ENCODE data around the gene GNAI3. TPM values are rescaled to one million over a fixed set of nuclear protein-coding genes. Genes with fewer than 3 reads are reported as not detected.
A peak's percentile ranks its signal among the peaks of the same experiment; 100 is the strongest.

Gene GNAI3
- total and polyA plus RNA-seq, 9 donors: 6.9 to 10.0 (median 7.4) TPM

- Histone ChIP-seq H3K9me3 (replicated peaks; ENCODE audit: control insufficient read depth, low read depth, low read length) (no peaks in the 10 kb centered on the region), H3K27me3 (ENCODE audit: control insufficient read depth, insufficient read depth, low read length) (no peaks in the 10 kb centered on the region), H3K27ac (ENCODE audit: low read length) (no peak overlapping the region), H3K4me1 (ENCODE audit: control insufficient read depth, insufficient read depth, low read length) (no peaks in the 10 kb centered on the region), H3K36me3 (ENCODE audit: control insufficient read depth, insufficient read depth, low read length) (no peaks in the 10 kb centered on the region), H3K4me3 (ENCODE audit: low read length) (no peak overlapping the region)
- DNase-seq: no peak
- WGBS (ENCODE audit: insufficient coverage): 61% methylated on average over 2 of the region's 7 CpGs
Observed at GRCh38 chr1:109613361-109614147, 65.1 kb downstream of the GNAI3 start.

GRCh38 chr1:109615879-109616278, 67.5 kb downstream of the GNAI3 start:
- DNase-seq: peak; percentile 71
- H3K27me3 ChIP-seq (ENCODE audit: control insufficient read depth, insufficient read depth, low read length): no peaks in the 10 kb centered on the region
- no peaks in the 10 kb centered on the region for H3K9me3 ChIP-seq (replicated peaks; ENCODE audit: control insufficient read depth, low read depth, low read length)
- H3K27ac ChIP-seq (ENCODE audit: low read length): peak overlapping the region; percentile 67
- H3K4me1 ChIP-seq (ENCODE audit: control insufficient read depth, insufficient read depth, low read length): peaks cover 20% of the 10 kb centered on the region
- H3K4me3 ChIP-seq (ENCODE audit: low read length): no peak overlapping the region
- no peaks in the 10 kb centered on the region for H3K36me3 ChIP-seq (ENCODE audit: control insufficient read depth, insufficient read depth, low read length)
- WGBS (ENCODE audit: insufficient coverage): 57% methylated on average over 1 of the region's 3 CpGs

GRCh38 chr1:109616391-109616790, 68.0 kb downstream of the GNAI3 start:
- Histone ChIP-seq H3K4me1 (ENCODE audit: control insufficient read depth, insufficient read depth, low read length) (peaks cover 25% of the 10 kb centered on the region), H3K27me3 (ENCODE audit: control insufficient read depth, insufficient read depth, low read length) (no peaks in the 10 kb centered on the region), H3K27ac (ENCODE audit: low read length) (peak overlapping the region; percentile 67), H3K9me3 (replicated peaks; ENCODE audit: control insufficient read depth, low read depth, low read length) (no peaks in the 10 kb centered on the region), H3K36me3 (ENCODE audit: control insufficient read depth, insufficient read depth, low read length) (no peaks in the 10 kb centered on the region), H3K4me3 (ENCODE audit: low read length) (no peak overlapping the region)
- DNase-seq: no peak
- 32% methylated on average over 2 of the region's 3 CpGs for WGBS (ENCODE audit: insufficient coverage)

GRCh38 chr1:109617291-109617801, 68.9 kb downstream of the GNAI3 start:
- Histone ChIP-seq H3K9me3 (replicated peaks; ENCODE audit: control insufficient read depth, low read depth, low read length) (no peaks in the 10 kb centered on the region), H3K4me1 (ENCODE audit: control insufficient read depth, insufficient read depth, low read length) (peaks cover 35% of the 10 kb centered on the region), H3K27ac (ENCODE audit: low read length) (no peak overlapping the region), H3K4me3 (ENCODE audit: low read length) (no peak overlapping the region), H3K36me3 (ENCODE audit: control insufficient read depth, insufficient read depth, low read length) (no peaks in the 10 kb centered on the region), H3K27me3 (ENCODE audit: control insufficient read depth, insufficient read depth, low read length) (no peaks in the 10 kb centered on the region)
- 63% methylated on average over 2 of the region's 3 CpGs for WGBS (ENCODE audit: insufficient coverage)
- DNase-seq: no peak

- 43% methylated on average over 3 of the region's 9 CpGs for WGBS (ENCODE audit: insufficient coverage)
- Histone ChIP-seq H3K27me3 (ENCODE audit: control insufficient read depth, insufficient read depth, low read length) (no peaks in the 10 kb centered on the region), H3K4me3 (ENCODE audit: low read length) (peak overlapping the region; percentile 61), H3K4me1 (ENCODE audit: control insufficient read depth, insufficient read depth, low read length) (peaks cover 50% of the 10 kb centered on the region), H3K9me3 (replicated peaks; ENCODE audit: control insufficient read depth, low read depth, low read length) (no peaks in the 10 kb centered on the region), H3K27ac (ENCODE audit: low read length) (peak overlapping the region; percentile 84), H3K36me3 (ENCODE audit: control insufficient read depth, insufficient read depth, low read length) (no peaks in the 10 kb centered on the region)
- no peak for DNase-seq
Observed at GRCh38 chr1:109618661-109619575, 70.5 kb downstream of the GNAI3 start.

- H3K9me3 ChIP-seq (replicated peaks; ENCODE audit: control insufficient read depth, low read depth, low read length): no peaks in the 10 kb centered on the region
- H3K4me3 ChIP-seq (ENCODE audit: low read length): peak within 1 kb of the TSS; percentile 61
- H3K36me3 ChIP-seq (ENCODE audit: control insufficient read depth, insufficient read depth, low read length): no peaks in the 10 kb centered on the region
- peak within 1 kb of the TSS; percentile 90 for H3K27ac ChIP-seq (ENCODE audit: low read length)
- peaks cover 59% of the 10 kb centered on the region for H3K4me1 ChIP-seq (ENCODE audit: control insufficient read depth, insufficient read depth, low read length)
- DNase-seq: peak; percentile 89
- under 1% methylated on average over 42 of the region's 47 CpGs for WGBS (ENCODE audit: insufficient coverage)
- H3K27me3 ChIP-seq (ENCODE audit: control insufficient read depth, insufficient read depth, low read length): no peaks in the 10 kb centered on the region
Observed at GRCh38 chr1:109619576-109620400, 71.4 kb downstream of the GNAI3 start, which contains the start of the genes AMPD2 and GNAT2. Gene AMPD2 (plus strand): TSS chr1:109619837. CDS start chr1:109621176, 1,339 bp downstream. Gene GNAT2 (minus strand): TSS chr1:109619616. CDS start chr1:109612870, 6,746 bp downstream.

GRCh38 chr1:109620401-109620791, 72.0 kb downstream of the GNAI3 start:
- Histone ChIP-seq H3K9me3 (replicated peaks; ENCODE audit: control insufficient read depth, low read depth, low read length) (no peaks in the 10 kb centered on the region), H3K4me3 (ENCODE audit: low read length) (peak overlapping the region; percentile 61), H3K36me3 (ENCODE audit: control insufficient read depth, insufficient read depth, low read length) (no peaks in the 10 kb centered on the region), H3K4me1 (ENCODE audit: control insufficient read depth, insufficient read depth, low read length) (peaks cover 65% of the 10 kb centered on the region), H3K27ac (ENCODE audit: low read length) (peak overlapping the region; percentile 90), H3K27me3 (ENCODE audit: control insufficient read depth, insufficient read depth, low read length) (no peaks in the 10 kb centered on the region)
- 0% methylated on average over 5 of the region's 9 CpGs for WGBS (ENCODE audit: insufficient coverage)
- peak; percentile 83 for DNase-seq

GRCh38 chr1:109620841-109621286, 72.4 kb downstream of the GNAI3 start:
- under 1% methylated on average over 15 of the region's 18 CpGs for WGBS (ENCODE audit: insufficient coverage)
- H3K9me3 ChIP-seq (replicated peaks; ENCODE audit: control insufficient read depth, low read depth, low read length): no peaks in the 10 kb centered on the region
- H3K27ac ChIP-seq (ENCODE audit: low read length): peak overlapping the region; percentile 90
- peaks cover 3% of the 10 kb centered on the region for H3K36me3 ChIP-seq (ENCODE audit: control insufficient read depth, insufficient read depth, low read length)
- H3K4me3 ChIP-seq (ENCODE audit: low read length): peak overlapping the region; percentile 61
- H3K4me1 ChIP-seq (ENCODE audit: control insufficient read depth, insufficient read depth, low read length): peaks cover 70% of the 10 kb centered on the region
- no peaks in the 10 kb centered on the region for H3K27me3 ChIP-seq (ENCODE audit: control insufficient read depth, insufficient read depth, low read length)
- peak; percentile 98 for DNase-seq

GRCh38 chr1:109621379-109622136, 73.1 kb downstream of the GNAI3 start:
- Histone ChIP-seq H3K9me3 (replicated peaks; ENCODE audit: control insufficient read depth, low read depth, low read length) (no peaks in the 10 kb centered on the region), H3K4me3 (ENCODE audit: low read length) (peak overlapping the region; percentile 61), H3K4me1 (ENCODE audit: control insufficient read depth, insufficient read depth, low read length) (peaks cover 74% of the 10 kb centered on the region), H3K27ac (ENCODE audit: low read length) (peak overlapping the region; percentile 90), H3K36me3 (ENCODE audit: control insufficient read depth, insufficient read depth, low read length) (peaks cover 9% of the 10 kb centered on the region), H3K27me3 (ENCODE audit: control insufficient read depth, insufficient read depth, low read length) (no peaks in the 10 kb centered on the region)
- WGBS (ENCODE audit: insufficient coverage): 34% methylated on average over 9 of the region's 13 CpGs
- DNase-seq: no peak
